ENCODE results near the gene NUDT5.

- TF ChIP-seq CTCF (IDR thresholded peaks at IDR 0.05) (no peak), POLR2A (IDR thresholded peaks at IDR 0.05) (no peak)
Measured at GRCh38 chr10:12121673-12122072, 74.0 kb downstream of the NUDT5 start.

Measured in lower leg skin (tissue), 3 donors.